Breast epithelium (tissue), 4 donors: ENCODE measurements around the gene ATP5PF. TPM values are rescaled to one million over a fixed set of nuclear protein-coding genes. Genes with fewer than 3 reads are reported as not detected.
A peak's percentile ranks its signal among the peaks of the same experiment; 100 is the strongest.

ENCODE experiments used
- DNase-seq, 2 donors: peaks; one replicate each; pipeline ENCODE4 v3.0.0-alpha.2; 2019; ENCODE audit warnings: low spot score in 2 of 2
- H3K27ac ChIP-seq, 2 donors: fragments of 200-600 bp; sonication (generic) in 1 of 2; one replicate each; pipeline ENCODE4 v1.5.1; 2016 to 2019; ENCODE audit warnings: mild to moderate bottlenecking in 1 of 2
- H3K27me3 ChIP-seq, 2 donors: fragments of 200-600 bp; sonication (generic) in 1 of 2; one replicate each; pipeline versions ENCODE4 v1.5.1 to v1.6.0; 2017 to 2019; ENCODE audit warnings: control low read depth in 1 of 2, mild to moderate bottlenecking in 1 of 2
- H3K36me3 ChIP-seq: fragments of 200-600 bp; one replicate; pipeline ENCODE4 v1.5.1; 2019
- H3K4me1 ChIP-seq, 2 donors: fragments of 200-600 bp; sonication (generic); one replicate each; pipeline ENCODE4 v1.5.1; 2016 to 2019; ENCODE audit warnings: control low read depth in 1 of 2
- H3K4me3 ChIP-seq, 3 donors: fragments of 200-600 bp; sonication (generic); 1 replicate in 2 of 3; 2 replicates in 1 of 3; pipeline ENCODE4 v1.5.1; 2016 to 2019; ENCODE audit warnings: mild to moderate bottlenecking in 3 of 3, moderate library complexity in 2 of 3
- H3K9me3 ChIP-seq, 2 donors: fragments of 200-600 bp; sonication (generic) in 1 of 2; one replicate each; pipeline ENCODE4 v1.5.1; 2016 to 2019; ENCODE audit warnings: control low read depth in 1 of 2
- CTCF ChIP-seq, 3 donors: fragments of 450-650 bp; IDR thresholded peaks; one replicate each; pipeline ENCODE4 v1.5.1; 2016 to 2017; ENCODE audit warnings: antibody characterized with exemption in 3 of 3, mild to moderate bottlenecking in 3 of 3, moderate library complexity in 3 of 3
- POLR2A ChIP-seq: fragments of 450-650 bp; IDR thresholded peaks from one replicate; pipeline ENCODE4 v1.6.1; 2016; ENCODE audit warnings: antibody characterized with exemption, mild to moderate bottlenecking, moderate library complexity
- POLR2AphosphoS5 ChIP-seq, 3 donors: sonication (generic); formaldehyde crosslinking; IDR thresholded peaks; one replicate each; pipeline ENCODE4 v1.6.1; 2017; ENCODE audit warnings: antibody characterized with exemption in 3 of 3
- intact Hi-C: fragments of 100-400 bp; cut with DNase I; formaldehyde crosslinking; loops from one replicate; pipeline ENCODE4 v1.15.1; 2023; ENCODE audit warnings: low total_unique reads
- total RNA-seq, 3 donors: library from RNA; depleted of rRNA; stranded (reverse); fragments of >200 nt; gene quantifications; one replicate each; pipeline ENCODE4 v1.1.0, GENCODE V29; 2016

The ATP5PF gene
- total RNA-seq, 3 donors from 2014 or later = 72.1 to 106 (median 77.3) TPM

- Histone ChIP-seq H3K9me3 (no peaks in the 10 kb centered on the region), H3K27ac (no peak overlapping the region), H3K4me3 (no peak overlapping the region), H3K4me1 (no peaks in the 10 kb centered on the region), H3K36me3 (no peaks in the 10 kb centered on the region), H3K27me3 (no peaks in the 10 kb centered on the region)
- DNase-seq = no peak
- TF ChIP-seq POLR2AphosphoS5 (IDR thresholded peaks at IDR 0.05) (no peak), CTCF (IDR thresholded peaks at IDR 0.05) (no peak), POLR2A (no peak)
- intact Hi-C loops = no loop called here
Observed at GRCh38 chr21:25691976-25692375, 42.7 kb downstream of the ATP5PF start.

- H3K4me3 ChIP-seq = no peak overlapping the region
- no peak overlapping the region for H3K27ac ChIP-seq
- no peak for DNase-seq
- intact Hi-C loops = no loop called here
- H3K36me3 ChIP-seq = no peaks in the 10 kb centered on the region
- TF ChIP-seq POLR2AphosphoS5 (IDR thresholded peaks at IDR 0.05) (no peak), CTCF (IDR thresholded peaks at IDR 0.05) (no peak), POLR2A (no peak)
- no peaks in the 10 kb centered on the region for H3K9me3 ChIP-seq
- no peaks in the 10 kb centered on the region for H3K27me3 ChIP-seq
- H3K4me1 ChIP-seq = no peaks in the 10 kb centered on the region
Observed at GRCh38 chr21:25689226-25689625, 45.5 kb downstream of the ATP5PF start.

GRCh38 chr21:25688275-25689155, 46.2 kb downstream of the ATP5PF start:
- no peaks in the 10 kb centered on the region for H3K9me3 ChIP-seq
- DNase-seq = no peak
- H3K4me3 ChIP-seq = no peak overlapping the region
- intact Hi-C loops = no loop called here
- H3K36me3 ChIP-seq = no peaks in the 10 kb centered on the region
- TF ChIP-seq POLR2AphosphoS5 (IDR thresholded peaks at IDR 0.05) = no peak
- TF ChIP-seq POLR2A = no peak
- TF ChIP-seq CTCF (IDR thresholded peaks at IDR 0.05) = no peak
- H3K27ac ChIP-seq = peak overlapping the region in 1 of 2 donors; percentile 29
- no peaks in the 10 kb centered on the region for H3K27me3 ChIP-seq
- H3K4me1 ChIP-seq = no peaks in the 10 kb centered on the region

GRCh38 chr21:25687787-25688186, 46.9 kb downstream of the ATP5PF start:
- Histone ChIP-seq H3K4me1 (no peaks in the 10 kb centered on the region), H3K27ac (peak overlapping the region in 1 of 2 donors; percentile 29), H3K9me3 (no peaks in the 10 kb centered on the region), H3K27me3 (no peaks in the 10 kb centered on the region), H3K4me3 (no peak overlapping the region), H3K36me3 (no peaks in the 10 kb centered on the region)
- TF ChIP-seq POLR2A (no peak), POLR2AphosphoS5 (IDR thresholded peaks at IDR 0.05) (no peak), CTCF (IDR thresholded peaks at IDR 0.05) (no peak)
- intact Hi-C loops = no loop called here
- DNase-seq = no peak

GRCh38 chr21:25682382-25682781, 52.3 kb downstream of the ATP5PF start:
- Histone ChIP-seq H3K4me3 (no peak overlapping the region), H3K9me3 (no peaks in the 10 kb centered on the region), H3K27me3 (no peaks in the 10 kb centered on the region), H3K27ac (no peak overlapping the region), H3K4me1 (no peaks in the 10 kb centered on the region), H3K36me3 (no peaks in the 10 kb centered on the region)
- TF ChIP-seq POLR2AphosphoS5 (IDR thresholded peaks at IDR 0.05) (no peak), POLR2A (no peak), CTCF (IDR thresholded peaks at IDR 0.05) (no peak)
- DNase-seq = no peak
- intact Hi-C loops = no loop called here
